Dedifferentiated amniotic fluid mesenchymal stem cell (primary cell): ENCODE results near the gene TBX5.

Source experiments
- DNase-seq: peaks from one replicate; pipeline ENCODE4 v3.0.0-alpha.2; 2016; ENCODE audit errors: extremely low spot score

TBX5 gene

GRCh38 chr12:114404926-114405518 is 922 bp downstream of the TBX5 start:
- DNase-seq = no peak

GRCh38 chr12:114404083-114404925 is 1.6 kb downstream of the TBX5 start:
- DNase-seq = no peak

- no peak for DNase-seq
These were observed 2.3 kb downstream of the TBX5 start for GRCh38 chr12:114403690-114404066.

- no peak for DNase-seq
These were observed 2.8 kb downstream of the TBX5 start for GRCh38 chr12:114403011-114403689.

- DNase-seq = no peak
These were observed 3.7 kb downstream of the TBX5 start for GRCh38 chr12:114402084-114402717.

GRCh38 chr12:114401328-114402083 is 4.4 kb downstream of the TBX5 start:
- no peak for DNase-seq

- no peak for DNase-seq
These were observed 5.0 kb downstream of the TBX5 start for GRCh38 chr12:114400925-114401324.

- DNase-seq = no peak
These were observed 5.6 kb downstream of the TBX5 start for GRCh38 chr12:114400361-114400811.

GRCh38 chr12:114399664-114400211 is 6.2 kb downstream of the TBX5 start:
- no peak for DNase-seq

- no peak for DNase-seq
These were observed 7.7 kb downstream of the TBX5 start for GRCh38 chr12:114397978-114398881.

GRCh38 chr12:114396869-114397719 is 8.8 kb downstream of the TBX5 start:
- DNase-seq = no peak

- no peak for DNase-seq
These were observed 9.6 kb downstream of the TBX5 start for GRCh38 chr12:114396153-114396868.

GRCh38 chr12:114395755-114396152 is 10.2 kb downstream of the TBX5 start:
- no peak for DNase-seq

- no peak for DNase-seq
These were observed 10.7 kb downstream of the TBX5 start for GRCh38 chr12:114395233-114395632.

GRCh38 chr12:114393569-114393968 is 12.4 kb downstream of the TBX5 start:
- DNase-seq = no peak

- no peak for DNase-seq
These were observed 13.0 kb downstream of the TBX5 start for GRCh38 chr12:114392909-114393308.

GRCh38 chr12:114391088-114391487 is 14.9 kb downstream of the TBX5 start:
- no peak for DNase-seq

GRCh38 chr12:114384739-114385138 is 21.2 kb downstream of the TBX5 start:
- DNase-seq = no peak

- no peak for DNase-seq
These were observed 24.8 kb downstream of the TBX5 start for GRCh38 chr12:114381177-114381576.
